HepG2 (cell line): ENCODE results near the gene ERH. TPM values are rescaled to one million over a fixed set of nuclear protein-coding genes. Genes with fewer than 3 reads are reported as not detected.

Source experiments
- ATAC-seq: fragments of 200-7000 bp; cut with Tn5 transposase; 3 replicates; pipeline ENCODE4 v1.9.1; 2020; ENCODE audit warnings: mild to moderate bottlenecking, moderate library complexity
- BruUV-seq: library from RNA; stranded (reverse); fragments of 400-500 nt; replicated peaks from 2 replicates; lab custom pipeline; 2021; lab: Mats Ljungman, UMichigan
- CTCF ChIA-PET: fragments of 300-600 bp; formaldehyde crosslinking; extraction: SDS; loops from one replicate; lab custom pipeline; 2021; ENCODE audit warnings: low total read pairs, inconsistent platforms, low intra/inter-chr PET ratio; lab: Yijun Ruan, JAX
- POLR2A ChIA-PET: fragments of 350-600 bp; sonication (Branson Sonifier 250); formaldehyde crosslinking; loops from one replicate; lab custom pipeline; 2020; ENCODE audit warnings: antibody characterized with exemption, inconsistent platforms; lab: Yijun Ruan, JAX
- DNase-seq: peaks from one replicate; pipeline ENCODE4 v3.0.0-alpha.2; 2015; ENCODE audit warnings: low spot score
- FAIRE-seq: peaks from 3 replicates; lab custom pipeline; 2011; peaks lifted over from hg19 to GRCh38; lab: Jason Lieb, UNC
- H2AFZ ChIP-seq: one replicate; pipeline ENCODE4 v1.6.1; 2011; ENCODE audit warnings: low read length, inconsistent platforms
- H3K27ac ChIP-seq: fragments of 300-600 bp; 3 replicates; pipeline ENCODE4 v1.8.0; 2011; ENCODE audit warnings: mixed run types, mild to moderate bottlenecking, mixed read lengths, low read length, inconsistent platforms; ENCODE audit not compliant: insufficient read depth; ENCODE audit errors: extremely low read length
- H3K27me3 ChIP-seq, 2 experiments: fragments of 200-600 bp in 1 of 2; 2 replicates in 1 of 2; 3 replicates in 1 of 2; pipeline versions ENCODE4 v1.6.0 to v1.8.0; 2011; ENCODE audit warnings: low read length in 2 of 2, mild to moderate bottlenecking in 2 of 2, moderate library complexity in 2 of 2, inconsistent platforms in 1 of 2; ENCODE audit not compliant: insufficient read depth in 2 of 2, control insufficient read depth in 1 of 2
- H3K36me3 ChIP-seq, 2 experiments: fragments of 200-600 bp in 1 of 2; replicated peaks in 1 of 2; 2 replicates in 1 of 2; 3 replicates in 1 of 2; pipeline versions ENCODE4 v1.5.1 to v1.8.0; 2011; ENCODE audit warnings: low read length in 2 of 2, inconsistent platforms in 1 of 2; ENCODE audit not compliant: insufficient read depth in 2 of 2, control insufficient read depth in 1 of 2
- H3K4me1 ChIP-seq: 2 replicates; pipeline ENCODE4 v1.5.1; 2012; ENCODE audit warnings: low read length, inconsistent platforms; ENCODE audit not compliant: insufficient read depth
- H3K4me2 ChIP-seq: 2 replicates; pipeline ENCODE4 v1.6.0; 2011; ENCODE audit warnings: low read depth, low read length, inconsistent platforms
- H3K4me3 ChIP-seq, 3 experiments: fragments of 200-600 bp in 1 of 3; sonication (generic), shearing (Covaris generic) in 1 of 3; replicated peaks in 1 of 3; 2 replicates each; pipeline ENCODE4 v1.5.1; 2011 to 2016; ENCODE audit warnings: low read length in 3 of 3, inconsistent platforms in 2 of 3, low read depth in 2 of 3, mild to moderate bottlenecking in 2 of 3, control low read depth in 1 of 3, mixed read lengths in 1 of 3; ENCODE audit not compliant: insufficient read depth in 1 of 3
- H3K79me2 ChIP-seq: one replicate; pipeline ENCODE4 v1.6.1; 2011; ENCODE audit warnings: low read length, inconsistent platforms; ENCODE audit not compliant: insufficient read depth
- H3K9ac ChIP-seq: 2 replicates; pipeline ENCODE4 v1.6.0; 2011; ENCODE audit warnings: mild to moderate bottlenecking, low read depth, low read length, inconsistent platforms; ENCODE audit not compliant: insufficient read depth
- H3K9me3 ChIP-seq: 2 replicates; pipeline ENCODE4 v1.5.1; 2012; ENCODE audit warnings: mild to moderate bottlenecking, low read length
- H4K20me1 ChIP-seq: 2 replicates; pipeline ENCODE4 v1.6.0; 2011; ENCODE audit warnings: inconsistent platforms, mild to moderate bottlenecking, low read length, moderate library complexity; ENCODE audit not compliant: insufficient read depth
- AKNA ChIP-seq: sonication (generic); formaldehyde crosslinking; IDR thresholded peaks from 2 replicates; pipeline ENCODE4 v1.4.0; 2020; ENCODE audit warnings: missing genetic modification reagents, borderline replicate concordance
- CTCF ChIP-seq: sonication (generic); formaldehyde crosslinking; IDR thresholded peaks from 2 replicates; pipeline ENCODE4 v1.5.0; 2020; ENCODE audit warnings: mild to moderate bottlenecking, missing genetic modification reagents, moderate library complexity
- KDM2A ChIP-seq: sonication (generic); formaldehyde crosslinking; IDR thresholded peaks from 2 replicates; pipeline ENCODE4 v1.4.0; 2020; ENCODE audit warnings: low read depth, missing genetic modification reagents, borderline replicate concordance
- RAD21 ChIP-seq: fragments of 450-650 bp; formaldehyde crosslinking; IDR thresholded peaks from 2 replicates; pipeline ENCODE4 v1.5.0; 2020; ENCODE audit warnings: mild to moderate bottlenecking
- STAG1 ChIP-seq: sonication (generic); formaldehyde crosslinking; IDR thresholded peaks from 2 replicates; pipeline ENCODE4 v1.4.0; 2020; ENCODE audit warnings: missing genetic modification reagents
- XRCC5 ChIP-seq: fragments of 200-400 bp; formaldehyde crosslinking; optimal IDR thresholded peaks from 2 replicates; pipeline ENCODE3; 2017; ENCODE audit warnings: mild to moderate bottlenecking, low read length
- ZNF335 ChIP-seq: sonication (generic); formaldehyde crosslinking; IDR thresholded peaks from 2 replicates; pipeline ENCODE4 v1.4.0; 2020; ENCODE audit warnings: missing genetic modification reagents
- ZNF687 ChIP-seq: sonication (generic); formaldehyde crosslinking; IDR thresholded peaks from 2 replicates; pipeline ENCODE4 v1.5.1; 2020; ENCODE audit warnings: mild to moderate bottlenecking, missing genetic modification reagents, moderate library complexity
- ZNF800 ChIP-seq: sonication (generic); formaldehyde crosslinking; IDR thresholded peaks from 2 replicates; pipeline ENCODE4 v1.4.0; 2020; ENCODE audit warnings: missing genetic modification reagents
- WGBS: methylation state at CpG from one replicate; pipeline ENCODE4 v1.1.6; 2017; ENCODE audit warnings: low lambda C conversion rate; 5-methylcytosine and 5-hydroxymethylcytosine counted together
- in situ Hi-C: cut with HindIII; loops from 2 replicates; pipeline ENCODE4 v1.10.0; 2017; ENCODE audit warnings: low pct_unique_long_range_greater_than_20kb; ENCODE audit not compliant: extremely low pct_ligation_motif_present
- intact Hi-C: fragments of 100-400 bp; cut with micrococcal nuclease; formaldehyde crosslinking; loops from one replicate; pipeline ENCODE4 v1.10.0; 2022; ENCODE audit not compliant: unreplicated experiment
- polyA plus RNA-seq, 8 experiments: library from polyadenylated mRNA; depleted of rRNA in 3 of 8; stranded (reverse) in 7 of 8; unstranded in 1 of 8; fragments of >200 nt; fragmentation: Illumina TruSeq in 4 of 8; extraction: Trizol in 4 of 8; gene quantifications; 2 replicates each; pipeline versions ENCODE4 v1.2.1 to v1.2.3, GENCODE V29; 2011 to 2016; ENCODE audit warnings: low read depth in 4 of 8, missing spikeins in 1 of 8, mixed read lengths in 1 of 8; ENCODE audit not compliant: insufficient read depth in 1 of 8
- total RNA-seq, 5 experiments: library from RNA; depleted of rRNA; stranded (reverse); fragments of >200 nt; fragmentation: Illumina TruSeq; extraction: Trizol; gene quantifications; 2 replicates each; pipeline ENCODE4 v1.2.3, GENCODE V29; 2016; ENCODE audit warnings: low read depth in 1 of 5

The ERH gene
- total and polyA plus RNA-seq, 2 of the 13 experiments (the other 11 are each of a cell fraction or from before 2014, with no cell fraction given) = 105 to 341 TPM

- H3K79me2 ChIP-seq = no peaks in the 10 kb centered on the region
- intact Hi-C loops = loop anchor here (2.0 kb wide), 1 partner anchor 104 kb away; no protein-coding TSS in a partner anchor
- in situ Hi-C loops = loop anchor here (5.0 kb wide), 1 partner anchor 104 kb away; no protein-coding TSS in a partner anchor
- 3% methylated on average over 5 of the region's 9 CpGs for WGBS
- no peak overlapping the region for H3K4me3 ChIP-seq
- no peaks in the 10 kb centered on the region for H4K20me1 ChIP-seq
- CTCF ChIA-PET = interaction anchor here (2.0 kb wide), 1 partner anchor 104 kb away, joined by 11 read pairs; no protein-coding TSS in a partner anchor
- H3K27ac ChIP-seq = no peak overlapping the region
- FAIRE-seq (no peak), ATAC-seq (peak; percentile 90), DNase-seq (no peak)
- H3K36me3 ChIP-seq = no peaks in the 10 kb centered on the region
- peaks cover 0 to 22% of the 10 kb centered on the region in 2 experiments; a peak in 3 of 5 replicates for H3K27me3 ChIP-seq
- no peak overlapping the region for H3K9ac ChIP-seq
- H3K9me3 ChIP-seq = no peaks in the 10 kb centered on the region
- H2AFZ ChIP-seq = no peak overlapping the region
- no TSS peak for BruUV-seq
- no peak overlapping the region for H3K4me2 ChIP-seq
- no peaks in the 10 kb centered on the region for H3K4me1 ChIP-seq
- POLR2A ChIA-PET = no interaction called here
- TF ChIP-seq CTCF (peak; percentile 82), STAG1 (peak; percentile 65), ZNF335 (no peak), RAD21 (CRISPR knock-in tag) (peak; percentile 51; the same call in 1 of the 2 replicates), KDM2A (CRISPR knock-in tag) (peak; percentile 48; the same call in 1 of the 2 replicates), ZNF800 (CRISPR knock-in tag) (0 out of 2 replicates have a peak, but pooled peaks have one; percentile 39), XRCC5 (peak; percentile 88), AKNA (CRISPR knock-in tag) (no peak), ZNF687 (peak; percentile 18; the same call in 1 of the 2 replicates)
Observed at GRCh38 chr14:69346710-69347109, 51.4 kb downstream of the ERH start.
